HG02798 (cell line): ENCODE measurements around the gene IGFBPL1.
"Not testable (repeated sequence)": the region's sequence is repeated elsewhere in the genome, so short reads cannot be mapped to it uniquely, and the experiment has no call there.

ENCODE experiments used
- ATAC-seq: cut with Tn5 transposase; IDR thresholded peaks from one replicate; pipeline ENCODE4 v1.9.1; 2021; ENCODE audit warnings: mild to moderate bottlenecking; ENCODE audit not compliant: unreplicated experiment, poor library complexity

The IGFBPL1 gene

DNA sequence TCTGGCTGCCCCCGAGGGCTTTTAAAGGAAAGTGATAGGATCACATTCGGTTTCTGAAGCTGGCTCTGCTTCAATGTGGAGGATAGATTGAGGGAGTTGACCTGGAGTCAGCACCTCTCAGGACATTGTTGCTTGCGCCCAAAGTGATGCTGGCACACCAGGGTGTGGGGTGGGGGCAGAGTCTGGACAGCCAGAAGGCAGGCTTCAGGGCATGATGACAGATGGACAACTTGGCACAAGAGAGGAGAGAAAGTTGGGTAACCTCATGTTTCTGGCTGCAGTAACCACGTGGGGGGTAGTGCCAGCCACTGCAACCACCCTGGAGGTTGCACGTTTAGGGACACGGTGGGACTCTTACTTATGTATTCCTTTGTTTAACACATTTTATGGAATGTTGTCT is 22.3 kb downstream of the IGFBPL1 start:
- no peak for ATAC-seq

GRCh38 chr9:38399191-38399590 is 25.1 kb downstream of the IGFBPL1 start:
- ATAC-seq: not testable (repeated sequence)

- no peak for ATAC-seq
These were observed 27.9 kb downstream of the IGFBPL1 start for GRCh38 chr9:38396371-38396671.

DNA sequence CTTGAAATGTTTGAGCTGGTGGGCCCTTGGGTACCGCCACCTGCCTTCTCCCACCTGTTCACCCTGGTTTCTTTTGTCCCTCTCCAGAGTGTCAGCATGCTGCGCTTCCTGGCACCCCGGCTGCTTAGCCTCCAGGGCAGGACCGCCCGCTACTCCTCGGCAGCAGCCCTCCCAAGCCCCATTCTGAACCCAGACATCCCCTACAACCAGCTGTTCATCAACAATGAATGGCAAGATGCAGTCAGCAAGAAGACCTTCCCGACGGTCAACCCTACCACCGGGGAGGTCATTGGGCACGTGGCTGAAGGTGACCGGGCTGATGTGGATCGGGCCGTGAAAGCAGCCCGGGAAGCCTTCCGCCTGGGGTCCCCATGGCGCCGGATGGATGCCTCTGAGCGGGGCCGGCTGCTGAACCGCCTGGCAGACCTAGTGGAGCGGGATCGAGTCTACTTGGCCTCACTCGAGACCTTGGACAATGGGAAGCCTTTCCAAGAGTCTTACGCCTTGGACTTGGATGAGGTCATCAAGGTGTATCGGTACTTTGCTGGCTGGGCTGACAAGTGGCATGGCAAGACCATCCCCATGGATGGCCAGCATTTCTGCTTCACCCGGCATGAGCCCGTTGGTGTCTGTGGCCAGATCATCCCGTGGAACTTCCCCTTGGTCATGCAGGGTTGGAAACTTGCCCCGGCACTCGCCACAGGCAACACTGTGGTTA is 28.4 kb downstream of the IGFBPL1 start:
- ATAC-seq: no peak

- ATAC-seq: no peak
These were observed 29.8 kb downstream of the IGFBPL1 start for GRCh38 chr9:38394416-38394815.

- no peak for ATAC-seq
These were observed 31.0 kb downstream of the IGFBPL1 start for GRCh38 chr9:38393128-38393796.

DNA sequence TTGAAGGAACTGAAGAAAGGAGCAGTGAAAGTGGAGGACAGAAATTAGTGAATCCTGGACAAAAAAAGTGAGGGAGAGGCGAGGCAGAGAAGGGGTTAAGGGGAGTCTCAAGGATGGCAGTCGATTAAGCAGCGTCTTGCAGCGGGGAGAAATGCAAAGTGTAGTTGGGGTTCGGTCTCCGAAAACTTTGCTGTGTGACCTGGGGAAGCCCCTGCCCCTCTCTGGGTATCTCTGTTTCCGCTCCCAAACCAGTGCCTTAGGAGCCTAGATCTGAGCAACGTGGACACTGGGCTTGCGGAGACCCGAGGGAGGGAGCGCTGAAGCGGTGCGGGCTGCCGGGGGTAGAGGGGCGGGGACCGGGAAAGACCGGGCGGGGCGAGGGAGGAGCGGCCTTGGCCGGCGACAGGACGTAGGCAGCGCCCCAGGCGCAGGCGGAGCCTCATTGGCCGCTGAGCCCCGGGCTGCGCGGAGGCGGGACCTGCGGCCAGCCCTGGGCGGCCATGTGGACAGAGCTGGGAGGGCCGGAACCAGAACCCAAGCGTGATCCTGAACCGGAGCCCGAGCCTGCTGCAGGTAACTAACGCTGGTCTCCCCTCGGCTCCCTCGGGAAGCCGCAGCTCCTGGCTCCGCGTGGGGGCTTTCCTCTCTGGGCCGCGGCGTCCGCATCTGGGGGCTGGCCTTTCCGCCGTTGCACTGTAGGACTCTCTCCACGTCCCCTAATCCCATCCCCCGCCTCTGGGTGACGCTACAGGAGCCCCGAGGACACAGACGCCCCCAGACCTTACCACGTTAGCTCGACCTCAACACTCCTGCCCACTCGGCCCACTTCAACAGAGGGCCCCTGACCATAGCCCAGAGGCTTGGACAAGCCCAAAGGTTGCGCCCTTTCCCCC is 31.8 kb downstream of the IGFBPL1 start, which contains the start of gene ALDH1B1:
Gene ALDH1B1, plus strand, starts transcription at position 468 of the 893 bp plus-strand sequence. CDS start 3,047 bp downstream, outside the sequence.
- ATAC-seq: peak; percentile 99

DNA sequence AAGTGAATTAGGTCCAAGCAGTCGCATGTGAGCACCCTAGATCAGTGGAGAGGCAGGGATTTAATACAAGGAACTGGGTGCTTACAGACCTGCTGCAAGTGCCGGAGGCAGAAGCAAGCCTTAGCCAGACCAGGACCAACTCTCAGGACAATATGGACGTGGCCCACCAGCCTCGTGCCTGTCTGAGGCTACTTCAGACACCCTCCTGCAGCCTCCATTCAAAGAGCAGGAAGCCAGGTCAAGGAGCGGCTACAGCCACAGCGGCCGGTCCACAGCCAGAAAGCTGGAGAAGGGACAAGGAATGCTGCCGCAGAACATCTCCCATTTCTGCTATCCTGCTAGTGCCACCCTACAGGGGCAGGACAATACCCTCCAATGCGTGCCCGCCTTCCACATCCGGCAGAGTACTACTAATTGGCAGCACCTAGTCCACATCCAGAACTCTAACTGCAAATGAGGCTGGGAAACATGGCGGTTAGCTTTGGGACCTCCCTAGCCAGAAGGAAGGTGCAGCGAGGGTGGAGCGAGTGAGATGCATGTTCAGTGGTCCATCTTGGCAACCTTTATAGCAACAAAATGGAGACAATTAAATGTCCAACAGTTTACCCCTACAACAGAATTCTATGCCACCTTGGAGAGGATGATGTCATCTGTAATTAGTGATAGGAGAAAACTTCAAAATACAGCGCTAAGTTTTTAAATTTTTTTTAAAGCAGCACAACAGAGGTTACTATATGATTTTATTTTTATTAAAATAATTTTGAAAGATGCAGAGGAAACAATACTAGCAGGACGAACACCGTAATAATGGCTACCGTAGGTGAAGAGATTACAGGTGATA is 32.8 kb downstream of the IGFBPL1 start:
- no peak for ATAC-seq

- no peak for ATAC-seq
These were observed 33.4 kb downstream of the IGFBPL1 start for GRCh38 chr9:38390851-38391250.

- no peak for ATAC-seq
These were observed 33.8 kb downstream of the IGFBPL1 start for GRCh38 chr9:38390442-38390841.

DNA sequence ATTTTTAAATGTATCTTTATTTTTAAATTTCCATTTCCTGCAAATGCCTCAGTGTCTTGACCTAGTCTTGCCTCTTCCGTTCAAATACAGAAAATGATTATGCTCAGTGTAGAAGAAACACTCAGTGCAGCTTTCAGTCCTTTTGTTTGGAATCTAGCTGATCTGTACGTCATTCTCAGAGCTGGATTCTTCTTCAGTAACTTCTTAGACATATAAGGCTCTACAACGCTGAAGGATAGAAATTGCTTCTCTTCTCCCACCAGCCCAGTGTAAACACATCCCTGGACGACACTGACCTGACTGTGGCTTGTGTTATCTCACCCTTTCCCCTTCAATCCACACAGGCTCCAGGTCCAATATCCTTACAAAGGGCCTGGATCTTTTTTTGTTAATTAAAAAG is 34.9 kb downstream of the IGFBPL1 start:
- no peak for ATAC-seq

DNA sequence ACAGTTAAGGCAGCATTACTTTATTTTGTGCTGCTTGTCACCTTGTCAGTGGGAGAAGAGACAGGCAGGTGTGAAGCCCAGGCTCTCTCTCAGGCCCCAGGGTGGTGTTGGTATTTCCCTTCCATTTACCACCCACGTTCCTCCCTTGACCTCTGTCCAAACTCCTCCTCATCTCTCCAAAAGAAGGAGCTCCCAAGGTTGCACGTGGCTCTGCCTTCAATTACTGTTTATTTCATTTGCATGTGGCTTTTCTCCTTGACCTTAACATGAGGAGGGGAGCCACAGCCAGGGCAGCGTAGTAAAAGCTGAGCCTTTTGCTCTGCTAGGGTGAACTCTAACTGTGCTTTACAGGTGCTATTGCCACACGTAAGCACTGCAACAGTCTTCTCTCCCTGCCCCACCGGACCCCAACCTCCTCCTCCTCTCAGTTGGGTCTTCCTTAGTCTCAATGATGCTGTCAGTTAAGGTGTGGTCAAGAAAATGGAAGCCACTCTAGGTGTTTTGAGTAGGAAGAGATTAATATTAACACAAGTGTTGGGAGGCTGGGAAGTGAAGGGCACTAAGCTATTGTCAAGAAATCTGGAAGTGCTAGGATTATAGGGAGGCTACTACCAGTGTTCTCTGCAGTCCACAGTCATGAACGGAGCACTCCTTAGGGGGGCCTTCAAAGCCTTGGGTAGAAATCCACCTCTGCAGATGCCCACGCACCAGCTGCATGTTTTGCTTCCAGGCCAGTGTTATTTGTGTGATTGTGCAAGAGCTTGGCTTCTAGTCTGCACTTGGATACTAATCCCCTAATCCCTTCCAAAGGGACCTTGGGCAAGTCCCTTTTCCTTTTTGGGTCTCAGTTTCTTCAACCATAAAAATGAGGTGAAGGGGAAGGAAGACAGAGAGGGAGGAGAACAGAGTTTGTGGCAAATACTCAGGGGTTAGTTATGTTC is 35.7 kb downstream of the IGFBPL1 start:
- ATAC-seq: no peak

DNA sequence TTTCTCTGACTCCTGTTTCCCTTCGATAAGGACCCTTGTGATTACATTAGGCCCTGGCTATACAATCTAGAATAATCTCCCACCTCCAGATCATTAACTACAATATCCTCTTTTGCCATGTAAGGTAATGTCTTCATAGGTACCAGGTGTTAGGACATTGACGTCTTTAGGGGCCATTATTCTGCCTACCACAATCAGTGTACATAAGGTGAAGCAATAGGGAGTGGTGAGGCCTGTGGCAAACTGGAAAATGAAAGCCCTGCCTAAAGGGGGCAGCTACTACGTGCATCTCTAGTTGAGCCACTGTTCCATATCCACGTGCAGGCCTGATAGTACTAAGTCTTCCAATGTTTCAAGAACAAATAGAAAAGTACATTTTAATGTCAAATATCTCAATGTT is 36.5 kb downstream of the IGFBPL1 start:
- no peak for ATAC-seq

DNA sequence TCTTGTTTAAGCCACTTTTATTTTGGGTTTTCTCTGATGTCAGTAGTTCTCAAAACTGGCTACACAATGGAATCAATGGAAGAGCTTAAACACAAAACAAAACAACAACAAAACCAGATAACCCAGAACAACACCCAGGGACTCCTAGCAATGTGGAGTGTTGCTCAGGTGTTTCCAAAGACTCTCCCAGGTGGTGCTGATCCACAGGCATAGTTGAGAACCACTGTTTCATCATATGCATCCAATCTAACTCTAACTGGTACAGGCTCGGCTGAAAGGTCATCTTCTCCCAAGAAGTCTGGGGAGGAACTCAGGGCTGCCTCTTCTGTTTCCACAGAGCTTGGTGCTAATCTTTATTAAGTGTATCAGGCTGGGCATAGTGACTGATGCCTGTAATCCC is 37.2 kb downstream of the IGFBPL1 start:
- no peak for ATAC-seq

- ATAC-seq: no peak
These were observed 37.8 kb downstream of the IGFBPL1 start for GRCh38 chr9:38386319-38386895.

DNA sequence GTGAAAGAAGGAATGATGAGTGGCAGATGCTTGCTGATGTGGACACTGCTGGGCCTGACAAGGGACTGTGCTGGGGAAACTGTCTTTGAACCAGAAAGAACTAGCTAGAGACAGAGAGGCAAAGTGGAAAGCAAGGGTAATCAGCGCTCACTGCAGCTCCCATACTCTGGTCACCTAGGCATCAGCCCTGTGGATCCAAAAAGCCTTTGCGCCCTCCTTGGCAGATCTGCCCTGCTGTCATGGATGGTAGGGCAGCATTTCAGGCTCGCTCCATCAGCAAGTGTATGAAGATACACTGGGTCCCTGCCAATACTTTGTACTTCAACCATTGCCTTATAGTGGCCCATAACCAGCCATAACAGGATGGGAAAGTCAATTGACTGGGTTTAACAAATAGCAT is 38.4 kb downstream of the IGFBPL1 start:
- ATAC-seq: no peak

DNA sequence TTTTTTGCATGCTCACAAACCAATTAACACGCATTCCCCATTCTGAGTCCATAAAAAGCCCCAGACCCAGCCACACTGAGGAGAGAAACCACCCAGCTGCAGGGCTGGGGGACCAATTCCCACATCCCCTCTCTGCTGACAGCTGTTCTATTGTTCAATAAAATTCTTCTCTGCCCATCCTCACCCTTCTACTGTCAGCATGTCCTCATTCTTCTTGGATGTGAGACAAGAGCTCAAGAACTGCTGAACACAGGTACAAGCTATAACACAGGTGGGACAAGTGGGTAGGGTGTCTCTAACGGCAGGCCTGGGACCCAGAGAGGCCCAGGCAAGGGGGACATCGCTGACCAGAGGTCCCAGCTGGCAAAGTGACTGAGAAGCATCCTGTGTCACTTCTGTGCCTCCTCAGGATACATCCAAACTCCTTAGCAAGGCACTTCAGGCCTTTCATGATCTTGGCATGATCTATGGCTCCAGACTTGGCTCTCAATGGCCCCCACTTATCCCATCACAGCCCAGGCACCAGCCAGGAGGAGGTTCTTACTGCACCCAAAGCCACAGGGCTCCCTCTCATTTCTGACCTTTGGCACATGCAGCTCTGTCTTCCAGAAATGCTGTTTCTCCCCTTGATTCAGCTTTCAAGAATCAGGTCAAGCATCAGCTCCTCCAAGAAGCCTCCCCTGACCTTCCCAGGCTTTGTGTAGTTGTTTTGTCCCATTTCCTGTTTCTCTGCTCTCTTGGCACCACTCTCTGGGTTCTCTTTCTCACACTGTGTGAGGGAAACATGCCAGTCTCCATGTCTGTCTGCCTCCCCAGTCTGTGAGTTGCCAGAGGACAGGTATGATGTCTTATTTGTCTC is 39.0 kb downstream of the IGFBPL1 start:
- no peak for ATAC-seq

- ATAC-seq: no peak
These were observed 42.1 kb downstream of the IGFBPL1 start for GRCh38 chr9:38382141-38382540.
